ENCODE measurements around the gene SARDH. TPM values are rescaled to one million over a fixed set of nuclear protein-coding genes. Genes with fewer than 3 reads are reported as not detected.

The SARDH gene
- total RNA-seq, 6 experiments from 2014 or later = 67.3 to 183 (median 101) TPM

DNA sequence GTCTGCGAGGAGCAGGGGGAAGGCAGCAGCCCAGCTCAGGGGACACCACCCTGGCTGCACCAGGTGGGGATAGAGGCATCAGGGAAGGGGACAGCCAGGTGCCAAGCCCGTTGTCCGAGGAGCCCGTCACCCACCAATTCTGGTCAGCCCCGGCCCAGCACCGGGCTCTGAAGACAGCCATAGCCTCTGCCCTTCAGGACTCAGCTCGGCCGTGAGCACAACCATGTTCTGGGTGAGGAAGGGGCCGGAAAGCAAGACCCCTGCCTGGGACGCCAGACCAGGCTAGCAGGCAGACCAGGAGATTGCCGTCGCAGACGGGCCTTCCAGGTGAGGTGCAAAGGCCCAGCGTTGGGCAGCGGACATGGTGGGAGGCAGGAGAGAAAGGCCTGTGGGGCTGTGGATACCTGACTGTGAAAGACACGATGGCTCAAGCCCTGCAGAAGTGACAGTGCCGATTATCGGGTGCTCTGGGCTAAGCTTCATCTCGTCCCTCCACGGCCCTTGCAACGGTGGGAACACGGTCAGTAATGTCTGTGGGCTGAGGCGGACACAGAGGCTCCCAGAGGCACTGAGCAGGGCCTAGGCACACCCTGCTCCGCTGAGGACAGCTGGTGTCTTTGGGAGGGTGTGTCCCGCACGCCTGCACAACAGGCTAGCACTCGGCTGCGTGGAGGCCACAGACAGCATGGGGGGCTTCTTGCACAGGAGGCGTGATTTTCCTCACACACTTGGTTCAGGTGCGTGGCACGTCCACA is 65.5 kb downstream of the SARDH start:
- intact Hi-C loops (cut with DNase I) = no loop called here
- WGBS (ENCODE audit: insufficient coverage, low coverage, low lambda C conversion rate, missing lambda C conversion rate) = 94% methylated on average over 7 of the region's 31 CpGs

DNA sequence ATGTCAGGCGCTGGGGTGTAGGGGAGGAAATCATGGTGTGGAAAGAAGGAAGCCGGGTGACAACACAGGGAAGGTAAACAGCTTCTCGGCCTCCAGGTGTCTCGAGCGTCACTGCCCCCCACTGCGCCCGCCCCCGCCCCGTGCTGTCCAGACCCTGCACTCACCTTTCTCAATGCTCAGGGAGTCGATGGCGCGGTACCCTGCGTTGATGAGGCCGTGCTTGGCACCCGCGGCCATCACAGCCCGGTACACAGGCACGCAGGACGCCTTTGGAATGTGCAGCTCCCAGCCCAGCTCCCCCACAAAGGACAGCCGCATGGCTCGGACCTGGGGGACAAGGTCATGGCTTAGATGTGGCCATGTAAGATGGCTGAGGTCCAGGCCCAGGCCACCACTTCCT is 66.8 kb downstream of the SARDH start:
- no peak for TF ChIP-seq POLR2A (IDR thresholded peaks at IDR 0.05)
- TF ChIP-seq, protein P1, sequence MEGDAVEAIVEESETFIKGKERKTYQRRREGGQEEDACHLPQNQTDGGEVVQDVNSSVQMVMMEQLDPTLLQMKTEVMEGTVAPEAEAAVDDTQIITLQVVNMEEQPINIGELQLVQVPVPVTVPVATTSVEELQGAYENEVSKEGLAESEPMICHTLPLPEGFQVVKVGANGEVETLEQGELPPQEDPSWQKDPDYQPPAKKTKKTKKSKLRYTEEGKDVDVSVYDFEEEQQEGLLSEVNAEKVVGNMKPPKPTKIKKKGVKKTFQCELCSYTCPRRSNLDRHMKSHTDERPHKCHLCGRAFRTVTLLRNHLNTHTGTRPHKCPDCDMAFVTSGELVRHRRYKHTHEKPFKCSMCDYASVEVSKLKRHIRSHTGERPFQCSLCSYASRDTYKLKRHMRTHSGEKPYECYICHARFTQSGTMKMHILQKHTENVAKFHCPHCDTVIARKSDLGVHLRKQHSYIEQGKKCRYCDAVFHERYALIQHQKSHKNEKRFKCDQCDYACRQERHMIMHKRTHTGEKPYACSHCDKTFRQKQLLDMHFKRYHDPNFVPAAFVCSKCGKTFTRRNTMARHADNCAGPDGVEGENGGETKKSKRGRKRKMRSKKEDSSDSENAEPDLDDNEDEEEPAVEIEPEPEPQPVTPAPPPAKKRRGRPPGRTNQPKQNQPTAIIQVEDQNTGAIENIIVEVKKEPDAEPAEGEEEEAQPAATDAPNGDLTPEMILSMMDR (IDR thresholded peaks at IDR 0.05) = no peak
- no peak overlapping the region for H3K27ac ChIP-seq
- no peaks in the 10 kb centered on the region for H3K9me3 ChIP-seq
- H3K4me1 ChIP-seq = no peaks in the 10 kb centered on the region
- H3K4me3 ChIP-seq = no peak overlapping the region
- 75% methylated on average over 4 of the region's 21 CpGs for WGBS (ENCODE audit: insufficient coverage, low coverage, low lambda C conversion rate, missing lambda C conversion rate)
- no peaks in the 10 kb centered on the region for H3K27me3 ChIP-seq
- peaks cover 0 to 53% (median 16%) of the 10 kb centered on the region in 4 donors for H3K36me3 ChIP-seq
- no peak for ATAC-seq
- intact Hi-C loops (cut with DNase I) = no loop called here
- no peak for DNase-seq

More for the DNA sequence above, 65.5 kb downstream of the SARDH start:
- TF ChIP-seq, protein P1 (IDR thresholded peaks at IDR 0.05) = no peak
- TF ChIP-seq POLR2A (IDR thresholded peaks at IDR 0.05) = no peak
- Histone ChIP-seq H3K27ac (no peak overlapping the region), H3K4me3 (no peak overlapping the region), H3K27me3 (no peaks in the 10 kb centered on the region), H3K36me3 (peaks cover 0 to 49% (median 15%) of the 10 kb centered on the region in 4 donors), H3K4me1 (no peaks in the 10 kb centered on the region), H3K9me3 (no peaks in the 10 kb centered on the region)
- DNase-seq = no peak
- ATAC-seq = no peak

DNA sequence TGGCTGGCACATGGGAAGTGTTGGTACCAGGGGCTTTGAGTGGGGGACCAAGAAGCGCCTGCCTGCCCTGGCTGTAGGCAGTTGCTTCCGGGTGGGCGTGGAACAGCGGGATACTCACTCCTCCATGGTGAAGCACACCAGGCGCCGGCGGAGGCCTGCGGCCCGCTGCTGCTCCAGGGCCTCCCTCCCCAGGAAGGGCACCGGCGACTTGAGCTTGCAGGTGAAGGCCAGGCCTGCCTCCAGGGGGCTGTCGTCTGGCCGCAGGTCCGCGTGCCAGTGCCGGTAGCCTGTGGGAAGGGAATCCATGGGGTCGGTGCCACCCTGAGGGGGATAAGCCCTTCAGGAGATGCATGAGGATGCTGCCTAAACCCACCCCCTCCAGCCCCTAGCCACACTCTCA is 67.7 kb downstream of the SARDH start:
- ATAC-seq = no peak
- TF ChIP-seq, protein P1 (IDR thresholded peaks at IDR 0.05) = no peak
- TF ChIP-seq POLR2A (IDR thresholded peaks at IDR 0.05) = no peak
- H3K4me3 ChIP-seq = no peak overlapping the region
- H3K4me1 ChIP-seq = no peaks in the 10 kb centered on the region
- WGBS (ENCODE audit: insufficient coverage, low coverage, low lambda C conversion rate, missing lambda C conversion rate) = no CpG with 5 or more reads among the region's 17 CpGs
- H3K27ac ChIP-seq = no peak overlapping the region
- no peak for DNase-seq
- no peaks in the 10 kb centered on the region for H3K27me3 ChIP-seq
- peaks cover 0 to 53% (median 17%) of the 10 kb centered on the region in 4 donors for H3K36me3 ChIP-seq
- no peaks in the 10 kb centered on the region for H3K9me3 ChIP-seq
- intact Hi-C loops (cut with DNase I) = no loop called here

DNA sequence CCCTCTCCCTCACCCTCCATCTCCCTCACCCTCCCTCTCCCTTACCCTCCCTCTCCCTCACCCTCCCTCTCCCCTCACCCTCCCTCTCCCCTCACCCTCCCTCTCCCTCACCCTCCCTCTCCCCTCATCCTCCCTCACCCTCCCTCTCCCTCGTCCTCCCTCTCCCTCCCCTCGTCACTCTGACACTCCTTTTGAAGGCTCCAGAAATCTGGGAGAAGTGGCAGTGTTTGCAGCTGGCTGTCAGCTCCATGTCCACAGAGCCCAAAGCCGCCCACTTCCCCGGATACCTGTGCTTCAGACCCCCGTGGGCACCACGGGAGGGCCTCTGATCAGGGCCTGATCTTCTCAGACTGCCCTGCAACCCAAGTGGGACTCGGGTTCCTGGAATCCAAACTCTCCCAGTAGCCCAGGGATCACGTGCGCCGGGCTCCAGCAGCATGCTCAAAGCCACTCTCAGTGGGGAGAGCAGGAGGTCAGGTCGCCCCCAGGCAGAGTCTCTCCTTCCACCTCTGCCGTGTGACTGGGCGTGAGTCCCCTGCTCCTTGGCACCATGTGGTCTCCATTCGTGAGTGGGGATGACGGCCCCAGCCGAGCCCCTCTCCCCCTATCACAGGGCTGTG is 68.9 kb downstream of the SARDH start:
- Histone ChIP-seq H3K36me3 (peaks cover 0 to 47% (median 20%) of the 10 kb centered on the region in 4 donors), H3K4me1 (no peaks in the 10 kb centered on the region), H3K27me3 (no peaks in the 10 kb centered on the region), H3K27ac (no peak overlapping the region), H3K9me3 (no peaks in the 10 kb centered on the region), H3K4me3 (no peak overlapping the region)
- DNase-seq = no peak
- no peak for ATAC-seq
- WGBS (ENCODE audit: insufficient coverage, low coverage, low lambda C conversion rate, missing lambda C conversion rate) = 63% methylated on average over 5 of the region's 16 CpGs
- TF ChIP-seq, protein P1 (IDR thresholded peaks at IDR 0.05) = no peak
- TF ChIP-seq POLR2A (IDR thresholded peaks at IDR 0.05) = no peak
- intact Hi-C loops (cut with DNase I) = no loop called here

All from right lobe of liver (tissue), 6 donors.